ENCODE results near the gene SEZ6. TPM values are rescaled to one million over a fixed set of nuclear protein-coding genes. Genes with fewer than 3 reads are reported as not detected.

SEZ6 gene
- polyA plus RNA-seq, 3 donors: 0.22 to 0.49 (median 0.48) TPM

GRCh38 chr17:28975031-28975430 is 30.8 kb downstream of the SEZ6 start:
- no peak for DNase-seq

GRCh38 chr17:28974451-28974850 is 31.4 kb downstream of the SEZ6 start:
- DNase-seq: no peak

- DNase-seq: no peak
Measured at GRCh38 chr17:28973425-28973824, 32.4 kb downstream of the SEZ6 start.

GRCh38 chr17:28972437-28972836 is 33.4 kb downstream of the SEZ6 start:
- no peak for DNase-seq

GRCh38 chr17:28970879-28971278 is 35.0 kb downstream of the SEZ6 start:
- DNase-seq: no peak

- no peak for DNase-seq
Measured at GRCh38 chr17:28969706-28970393, 36.0 kb downstream of the SEZ6 start.

GRCh38 chr17:28968914-28969295 is 36.9 kb downstream of the SEZ6 start:
- no peak for DNase-seq

GRCh38 chr17:28968231-28968913 is 37.5 kb downstream of the SEZ6 start:
- DNase-seq: peak; percentile 79

- no peak for DNase-seq
Measured at GRCh38 chr17:28967221-28968135, 38.4 kb downstream of the SEZ6 start.

- no peak for DNase-seq
Measured at GRCh38 chr17:28963841-28964240, 42.0 kb downstream of the SEZ6 start.

- no peak for DNase-seq
Measured at GRCh38 chr17:28963055-28963611, 42.7 kb downstream of the SEZ6 start.

GRCh38 chr17:28961391-28961790 is 44.4 kb downstream of the SEZ6 start:
- DNase-seq: no peak

GRCh38 chr17:28960256-28961061 is 45.4 kb downstream of the SEZ6 start:
- DNase-seq: no peak

- no peak for DNase-seq
Measured at GRCh38 chr17:28959471-28959871, 46.4 kb downstream of the SEZ6 start.

GRCh38 chr17:28958820-28959455 is 46.9 kb downstream of the SEZ6 start:
- DNase-seq: no peak

- DNase-seq: no peak
Measured at GRCh38 chr17:28957992-28958355, 47.9 kb downstream of the SEZ6 start.

- DNase-seq: no peak
Measured at GRCh38 chr17:28957277-28957991, 48.4 kb downstream of the SEZ6 start.

GRCh38 chr17:28956861-28957260 is 49.0 kb downstream of the SEZ6 start:
- DNase-seq: no peak

GRCh38 chr17:28956112-28956511 is 49.7 kb downstream of the SEZ6 start:
- no peak for DNase-seq

GRCh38 chr17:28955408-28955807 is 50.4 kb downstream of the SEZ6 start:
- no peak for DNase-seq
